SH-SY5Y (cell line): ENCODE results near the gene TBC1D22A.

Source experiments
- GATA2 ChIP-seq: IDR thresholded peaks from 2 replicates; pipeline ENCODE4 v1.6.1; 2011; ENCODE audit warnings: mild to moderate bottlenecking, low read depth, low read length
- GATA3 ChIP-seq: IDR thresholded peaks from 2 replicates; pipeline ENCODE4 v1.6.1; 2011; ENCODE audit warnings: low read depth, mild to moderate bottlenecking, low read length, moderate library complexity

DNA sequence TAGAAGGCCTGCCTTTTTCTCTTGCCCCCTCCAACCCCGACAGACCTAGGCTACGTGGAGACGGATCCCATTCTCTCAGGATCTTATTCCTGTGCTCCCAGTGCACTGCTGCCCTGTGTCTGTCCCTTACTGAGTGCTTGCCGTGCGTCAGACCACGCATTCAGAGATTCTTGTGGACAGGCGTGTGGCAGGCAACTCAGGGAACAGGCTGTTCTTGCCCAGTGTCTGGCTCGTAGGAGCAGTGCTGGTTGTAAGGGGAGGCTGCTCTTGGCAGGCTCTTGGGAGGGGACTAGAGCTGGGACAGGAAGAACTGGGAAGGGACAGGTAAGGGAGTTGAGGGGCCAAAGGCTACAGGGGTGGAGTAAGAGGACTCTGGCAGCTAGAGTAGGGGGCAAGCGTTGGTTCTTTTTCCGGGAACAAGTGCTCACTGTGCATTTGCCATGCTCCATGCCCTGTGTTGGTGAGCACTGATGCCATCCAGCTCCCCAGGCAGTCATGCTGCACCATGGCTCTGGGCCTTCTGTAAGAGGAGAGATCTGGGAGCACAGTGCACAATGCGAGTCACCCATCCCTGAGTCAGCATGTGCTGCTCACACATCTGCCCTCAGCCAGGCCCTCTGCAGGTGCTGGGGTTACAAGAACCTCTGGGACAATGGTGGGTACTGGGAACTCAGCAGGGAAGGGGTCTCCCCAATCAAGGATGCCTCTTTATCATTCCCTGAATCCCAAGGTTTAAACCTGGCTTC is 119.1 kb downstream of the TBC1D22A start:
- TF ChIP-seq GATA2 (no peak), GATA3 (no peak)
